Breast epithelium (tissue), 4 donors: Measurements from ENCODE around the gene IL18BP. TPM values are rescaled to one million over a fixed set of nuclear protein-coding genes. Genes with fewer than 3 reads are reported as not detected.

Experiments used
- DNase-seq, 2 donors: peaks; one replicate each; pipeline ENCODE4 v3.0.0-alpha.2; 2019; ENCODE audit warnings: low spot score in 2 of 2
- H3K27ac ChIP-seq, 2 donors: fragments of 200-600 bp; sonication (generic) in 1 of 2; one replicate each; pipeline ENCODE4 v1.5.1; 2016 to 2019; ENCODE audit warnings: mild to moderate bottlenecking in 1 of 2
- H3K27me3 ChIP-seq, 2 donors: fragments of 200-600 bp; sonication (generic) in 1 of 2; one replicate each; pipeline versions ENCODE4 v1.5.1 to v1.6.0; 2017 to 2019; ENCODE audit warnings: control low read depth in 1 of 2, mild to moderate bottlenecking in 1 of 2
- H3K36me3 ChIP-seq: fragments of 200-600 bp; one replicate; pipeline ENCODE4 v1.5.1; 2019
- H3K4me1 ChIP-seq, 2 donors: fragments of 200-600 bp; sonication (generic); one replicate each; pipeline ENCODE4 v1.5.1; 2016 to 2019; ENCODE audit warnings: control low read depth in 1 of 2
- H3K4me3 ChIP-seq, 3 donors: fragments of 200-600 bp; sonication (generic); 1 replicate in 2 of 3; 2 replicates in 1 of 3; pipeline ENCODE4 v1.5.1; 2016 to 2019; ENCODE audit warnings: mild to moderate bottlenecking in 3 of 3, moderate library complexity in 2 of 3
- H3K9me3 ChIP-seq, 2 donors: fragments of 200-600 bp; sonication (generic) in 1 of 2; one replicate each; pipeline ENCODE4 v1.5.1; 2016 to 2019; ENCODE audit warnings: control low read depth in 1 of 2
- CTCF ChIP-seq, 3 donors: fragments of 450-650 bp; IDR thresholded peaks; one replicate each; pipeline ENCODE4 v1.5.1; 2016 to 2017; ENCODE audit warnings: antibody characterized with exemption in 3 of 3, mild to moderate bottlenecking in 3 of 3, moderate library complexity in 3 of 3
- POLR2A ChIP-seq: fragments of 450-650 bp; IDR thresholded peaks from one replicate; pipeline ENCODE4 v1.6.1; 2016; ENCODE audit warnings: antibody characterized with exemption, mild to moderate bottlenecking, moderate library complexity
- POLR2AphosphoS5 ChIP-seq, 3 donors: sonication (generic); formaldehyde crosslinking; IDR thresholded peaks; one replicate each; pipeline ENCODE4 v1.6.1; 2017; ENCODE audit warnings: antibody characterized with exemption in 3 of 3
- intact Hi-C: fragments of 100-400 bp; cut with DNase I; formaldehyde crosslinking; loops from one replicate; pipeline ENCODE4 v1.15.1; 2023; ENCODE audit warnings: low total_unique reads
- total RNA-seq, 3 donors: library from RNA; depleted of rRNA; stranded (reverse); fragments of >200 nt; gene quantifications; one replicate each; pipeline ENCODE4 v1.1.0, GENCODE V29; 2016

The IL18BP gene
- total RNA-seq, 3 donors from 2014 or later, result 2.6 to 10.4 (median 10.2) TPM

- Histone ChIP-seq H3K27ac (no peak overlapping the region), H3K36me3 (peaks cover 10% of the 10 kb centered on the region), H3K4me3 (no peak overlapping the region), H3K27me3 (no peaks in the 10 kb centered on the region), H3K9me3 (no peaks in the 10 kb centered on the region), H3K4me1 (no peaks in the 10 kb centered on the region)
- TF ChIP-seq POLR2AphosphoS5 (IDR thresholded peaks at IDR 0.05) (no peak), CTCF (IDR thresholded peaks at IDR 0.05) (no peak), POLR2A (no peak)
- intact Hi-C loops, result no loop called here
- DNase-seq, result no peak
These were observed 35.2 kb upstream of the IL18BP start for GRCh38 chr11:71963468-71963867.

- no peak for TF ChIP-seq POLR2A
- no peak for TF ChIP-seq POLR2AphosphoS5 (IDR thresholded peaks at IDR 0.05)
- TF ChIP-seq CTCF (IDR thresholded peaks at IDR 0.05), result no peak
- no peaks in the 10 kb centered on the region for H3K27me3 ChIP-seq
- H3K4me1 ChIP-seq, result no peaks in the 10 kb centered on the region
- no peaks in the 10 kb centered on the region for H3K9me3 ChIP-seq
- no peak overlapping the region for H3K27ac ChIP-seq
- peaks cover 10% of the 10 kb centered on the region for H3K36me3 ChIP-seq
- H3K4me3 ChIP-seq, result no peak overlapping the region
- no peak for DNase-seq
- intact Hi-C loops, result no loop called here
These were observed 34.1 kb upstream of the IL18BP start for GRCh38 chr11:71964641-71965040.

GRCh38 chr11:71971680-71972079 lies 27.0 kb upstream of the IL18BP start:
- TF ChIP-seq CTCF (IDR thresholded peaks at IDR 0.05) (no peak), POLR2AphosphoS5 (IDR thresholded peaks at IDR 0.05) (no peak), POLR2A (no peak)
- Histone ChIP-seq H3K36me3 (no peaks in the 10 kb centered on the region), H3K4me3 (no peak overlapping the region), H3K9me3 (no peaks in the 10 kb centered on the region), H3K27ac (no peak overlapping the region), H3K27me3 (no peaks in the 10 kb centered on the region), H3K4me1 (no peaks in the 10 kb centered on the region)
- DNase-seq, result no peak
- intact Hi-C loops, result no loop called here

- intact Hi-C loops, result no loop called here
- TF ChIP-seq CTCF (IDR thresholded peaks at IDR 0.05) (no peak), POLR2AphosphoS5 (IDR thresholded peaks at IDR 0.05) (no peak), POLR2A (no peak)
- no peaks in the 10 kb centered on the region for H3K36me3 ChIP-seq
- H3K4me1 ChIP-seq, result no peaks in the 10 kb centered on the region
- H3K27ac ChIP-seq, result no peak overlapping the region
- no peak overlapping the region for H3K4me3 ChIP-seq
- no peak for DNase-seq
- no peaks in the 10 kb centered on the region for H3K27me3 ChIP-seq
- no peaks in the 10 kb centered on the region for H3K9me3 ChIP-seq
These were observed 22.2 kb upstream of the IL18BP start for GRCh38 chr11:71976551-71976950.

- TF ChIP-seq CTCF (IDR thresholded peaks at IDR 0.05), result no peak
- no peak for TF ChIP-seq POLR2AphosphoS5 (IDR thresholded peaks at IDR 0.05)
- no peak for TF ChIP-seq POLR2A
- no peaks in the 10 kb centered on the region for H3K9me3 ChIP-seq
- DNase-seq, result no peak
- intact Hi-C loops, result no loop called here
- no peak overlapping the region for H3K4me3 ChIP-seq
- H3K27ac ChIP-seq, result no peak overlapping the region
- H3K36me3 ChIP-seq, result no peaks in the 10 kb centered on the region
- no peaks in the 10 kb centered on the region for H3K4me1 ChIP-seq
- no peaks in the 10 kb centered on the region for H3K27me3 ChIP-seq
These were observed 21.6 kb upstream of the IL18BP start for GRCh38 chr11:71977090-71977489.
